Measurements from ENCODE around the gene TRIM48.
"Not testable (repeated sequence)": the region's sequence is repeated elsewhere in the genome, so short reads cannot be mapped to it uniquely, and the experiment has no call there.

- TF ChIP-seq NFYB (CRISPR knock-in tag; conservative IDR thresholded peaks at IDR 0.05; ENCODE audit: low read depth); MLX (CRISPR knock-in tag; IDR thresholded peaks at IDR 0.05); CTCF (IDR thresholded peaks at IDR 0.05); E2F5 (CRISPR knock-in tag; IDR thresholded peaks at IDR 0.05); ATF2 (CRISPR knock-in tag; IDR thresholded peaks at IDR 0.05; ENCODE audit: borderline replicate concordance, low read depth); SP1 (CRISPR knock-in tag; conservative IDR thresholded peaks at IDR 0.05); ZNF232 (CRISPR knock-in tag; IDR thresholded peaks at IDR 0.05); AFF4 (CRISPR knock-in tag; IDR thresholded peaks at IDR 0.05; ENCODE audit: borderline replicate concordance); GABPB1 (CRISPR knock-in tag; IDR thresholded peaks at IDR 0.05): not testable (repeated sequence)
Measured at GRCh38 chr11:55238316-55238715, 23.6 kb upstream of the TRIM48 start.
